Measurements from ENCODE around the gene THADA. TPM values are rescaled to one million over a fixed set of nuclear protein-coding genes. Genes with fewer than 3 reads are reported as not detected.

THADA gene
- total RNA-seq, 2 experiments from 2014 or later = 31.2 to 32.3 TPM

- Histone ChIP-seq H3K36me3 (ENCODE audit: insufficient read depth, low read length) (peaks cover 22% of the 10 kb centered on the region), H2AFZ (ENCODE audit: low read length) (no peak overlapping the region), H3K27ac (ENCODE audit: low read depth, low read length, poor library complexity, severe bottlenecking) (no peak overlapping the region), H3K9me2 (ENCODE audit: insufficient read depth, low read length) (no peaks in the 10 kb centered on the region), H3K4me3 (ENCODE audit: low read depth, low read length, poor library complexity, severe bottlenecking) (no peak overlapping the region), H3K9me3 (ENCODE audit: low read length) (no peaks in the 10 kb centered on the region), H3K79me2 (ENCODE audit: insufficient read depth, low read depth, low read length) (no peaks in the 10 kb centered on the region), H3K4me2 (ENCODE audit: low read length) (no peak overlapping the region), H4K20me1 (ENCODE audit: insufficient read depth, low read length) (no peaks in the 10 kb centered on the region; the same call in 1 of the 2 replicates), H3K4me1 (ENCODE audit: insufficient read depth, low read length, poor library complexity, severe bottlenecking) (no peaks in the 10 kb centered on the region)
- DNase-seq (ENCODE audit: low spot score) = no peak
- ChIA-PET CTCF (ENCODE audit: unreplicated experiment) (no interaction called here), POLR2A (no interaction called here)
- BruUV-seq (replicated peaks) = no TSS peak
- intact Hi-C loops (cut with micrococcal nuclease; ENCODE audit: unreplicated experiment) = no loop called here
- TF ChIP-seq EZH2phosphoT487 (IDR thresholded peaks at IDR 0.05; ENCODE audit: borderline replicate concordance, low read depth, low read length) (no peak), CTCF (conservative IDR thresholded peaks at IDR 0.05; ENCODE audit: low read length) (no peak)
Measured at GRCh38 chr2:43515248-43515647, 80.6 kb downstream of the THADA start.

- no TSS peak for BruUV-seq (replicated peaks)
- ChIA-PET POLR2A (no interaction called here), CTCF (ENCODE audit: unreplicated experiment) (no interaction called here)
- Histone ChIP-seq H4K20me1 (ENCODE audit: insufficient read depth, low read length) (no peaks in the 10 kb centered on the region; the same call in 1 of the 2 replicates), H3K27ac (ENCODE audit: low read depth, low read length, poor library complexity, severe bottlenecking) (no peak overlapping the region), H3K9me2 (ENCODE audit: insufficient read depth, low read length) (no peaks in the 10 kb centered on the region), H3K4me3 (ENCODE audit: low read depth, low read length, poor library complexity, severe bottlenecking) (no peak overlapping the region), H3K79me2 (ENCODE audit: insufficient read depth, low read depth, low read length) (no peaks in the 10 kb centered on the region), H3K4me2 (ENCODE audit: low read length) (no peak overlapping the region), H3K9me3 (ENCODE audit: low read length) (no peaks in the 10 kb centered on the region), H3K4me1 (ENCODE audit: insufficient read depth, low read length, poor library complexity, severe bottlenecking) (no peaks in the 10 kb centered on the region), H3K36me3 (ENCODE audit: insufficient read depth, low read length) (peaks cover 22% of the 10 kb centered on the region), H2AFZ (ENCODE audit: low read length) (no peak overlapping the region)
- DNase-seq (ENCODE audit: low spot score) = no peak
- intact Hi-C loops (cut with micrococcal nuclease; ENCODE audit: unreplicated experiment) = no loop called here
- TF ChIP-seq EZH2phosphoT487 (IDR thresholded peaks at IDR 0.05; ENCODE audit: borderline replicate concordance, low read depth, low read length) = no peak
- no peak for TF ChIP-seq CTCF (conservative IDR thresholded peaks at IDR 0.05; ENCODE audit: low read length)
Measured at GRCh38 chr2:43513796-43514195, 82.0 kb downstream of the THADA start.

GRCh38 chr2:43513216-43513615, 82.6 kb downstream of the THADA start:
- H3K27ac ChIP-seq (ENCODE audit: low read depth, low read length, poor library complexity, severe bottlenecking) = no peak overlapping the region
- no peak overlapping the region for H3K4me2 ChIP-seq (ENCODE audit: low read length)
- BruUV-seq (replicated peaks) = no TSS peak
- H4K20me1 ChIP-seq (ENCODE audit: insufficient read depth, low read length) = no peaks in the 10 kb centered on the region; the same call in 1 of the 2 replicates
- DNase-seq (ENCODE audit: low spot score) = no peak
- no peak overlapping the region for H3K4me3 ChIP-seq (ENCODE audit: low read depth, low read length, poor library complexity, severe bottlenecking)
- H2AFZ ChIP-seq (ENCODE audit: low read length) = no peak overlapping the region
- ChIA-PET POLR2A (no interaction called here), CTCF (ENCODE audit: unreplicated experiment) (no interaction called here)
- no peaks in the 10 kb centered on the region for H3K79me2 ChIP-seq (ENCODE audit: insufficient read depth, low read depth, low read length)
- no peaks in the 10 kb centered on the region for H3K9me3 ChIP-seq (ENCODE audit: low read length)
- no peaks in the 10 kb centered on the region for H3K9me2 ChIP-seq (ENCODE audit: insufficient read depth, low read length)
- TF ChIP-seq EZH2phosphoT487 (IDR thresholded peaks at IDR 0.05; ENCODE audit: borderline replicate concordance, low read depth, low read length) = no peak
- no peak for TF ChIP-seq CTCF (conservative IDR thresholded peaks at IDR 0.05; ENCODE audit: low read length)
- peaks cover 28% of the 10 kb centered on the region for H3K36me3 ChIP-seq (ENCODE audit: insufficient read depth, low read length)
- intact Hi-C loops (cut with micrococcal nuclease; ENCODE audit: unreplicated experiment) = no loop called here
- H3K4me1 ChIP-seq (ENCODE audit: insufficient read depth, low read length, poor library complexity, severe bottlenecking) = no peaks in the 10 kb centered on the region

Measured in OCI-LY7 (cell line).